Measurements from ENCODE around the gene USE1.

Gene USE1

DNA sequence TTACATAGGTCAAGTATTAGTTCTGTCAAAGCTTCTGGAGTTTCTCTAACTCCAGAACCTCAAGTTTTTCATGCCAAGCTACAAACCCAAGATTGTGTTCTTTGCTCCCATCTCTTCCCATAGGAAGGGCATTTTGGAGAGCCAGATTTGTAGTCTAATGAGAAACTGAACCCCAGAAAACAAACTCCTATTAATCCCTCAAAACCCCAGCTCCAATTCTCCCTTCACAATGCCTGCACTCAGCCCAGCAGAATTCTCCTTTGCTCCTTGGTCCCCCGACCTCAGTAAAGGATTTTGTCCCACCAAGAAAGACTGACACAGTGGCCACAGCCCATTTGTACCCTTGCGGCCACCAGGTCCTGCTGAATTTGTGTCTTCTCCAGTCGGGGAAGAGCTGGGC, 41.0 kb downstream of the USE1 start:
- H3K4me3 ChIP-seq (ENCODE audit: low read depth, low read length) = no peak overlapping the region

DNA sequence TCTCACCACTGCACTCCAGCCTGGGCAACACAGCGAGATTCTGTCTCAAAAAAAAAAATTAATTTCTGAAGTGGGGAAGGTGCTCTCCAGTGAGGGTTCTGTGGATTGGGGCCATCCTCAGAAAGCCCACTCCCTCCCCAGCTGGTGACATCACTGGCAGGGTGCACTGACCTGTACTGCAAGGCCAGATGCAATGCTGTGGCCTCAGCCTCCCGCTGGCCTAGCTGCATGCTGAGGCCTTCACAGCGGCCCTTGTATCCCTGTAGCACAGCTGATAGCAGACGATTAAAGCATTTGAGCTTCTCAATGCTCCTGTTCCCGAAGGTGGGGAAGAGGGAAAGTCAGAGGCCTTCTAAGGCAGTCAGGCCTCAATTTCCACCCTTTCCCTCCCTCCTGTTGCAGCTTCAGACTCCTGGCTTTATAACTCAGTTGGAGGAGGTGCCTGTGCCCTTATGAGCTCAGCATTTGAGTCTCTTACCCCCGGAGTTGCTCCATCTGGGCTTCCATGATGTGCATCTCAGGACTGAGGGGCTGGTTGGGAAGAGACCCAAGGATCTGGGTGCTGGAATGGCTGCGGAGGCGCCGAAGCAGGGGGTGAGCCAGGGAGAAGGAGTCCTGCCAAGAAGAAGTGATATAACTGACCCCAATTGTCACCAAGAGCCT, 44.1 kb downstream of the USE1 start:
- H3K4me3 ChIP-seq (ENCODE audit: low read depth, low read length) = no peak overlapping the region

DNA sequence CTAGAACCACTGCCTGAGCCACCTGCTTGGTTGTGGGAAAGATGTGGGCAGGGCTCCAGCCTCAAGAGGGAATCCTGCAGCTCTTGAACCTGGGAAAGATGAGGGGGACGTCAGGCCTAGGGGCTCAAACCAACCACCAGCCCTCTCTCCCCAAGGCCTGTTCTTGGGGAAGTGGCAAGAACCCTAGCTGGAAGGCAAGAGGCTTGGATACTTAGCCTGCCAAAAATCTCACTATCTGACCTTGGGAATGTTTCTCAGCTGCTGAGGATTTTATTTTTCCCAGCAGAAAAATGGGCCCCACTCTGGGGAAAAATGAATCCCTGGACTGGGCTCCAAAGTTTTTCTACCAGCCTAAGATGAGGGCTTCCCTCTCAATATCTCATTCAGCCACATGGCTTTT, 44.8 kb downstream of the USE1 start:
- H3K4me3 ChIP-seq (ENCODE audit: low read depth, low read length) = no peak overlapping the region

DNA sequence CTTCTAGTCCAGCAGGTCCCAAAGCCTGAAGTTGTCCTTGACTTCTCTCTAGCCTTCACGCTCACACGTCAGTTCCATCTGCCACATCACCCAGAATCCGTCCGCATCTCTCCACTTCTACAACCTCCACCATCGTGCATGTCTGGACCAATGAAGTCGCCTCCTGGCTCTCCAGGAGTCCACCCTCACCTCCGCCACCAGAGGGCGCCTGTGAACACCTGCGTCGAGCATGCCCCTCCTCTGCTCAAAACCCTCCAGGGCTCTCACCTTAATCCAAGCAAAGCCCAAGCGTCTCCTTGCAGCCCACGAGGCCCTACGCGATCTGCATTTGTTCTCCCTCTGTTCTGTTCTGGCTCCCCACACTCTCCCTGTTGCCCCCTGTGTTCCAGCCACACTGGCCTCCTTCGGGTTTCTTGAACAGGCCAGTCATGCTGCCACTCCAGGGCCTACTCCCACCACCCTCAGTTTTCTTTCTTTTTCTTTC, 45.7 kb downstream of the USE1 start:
- no peak overlapping the region for H3K4me3 ChIP-seq (ENCODE audit: low read depth, low read length)

DNA sequence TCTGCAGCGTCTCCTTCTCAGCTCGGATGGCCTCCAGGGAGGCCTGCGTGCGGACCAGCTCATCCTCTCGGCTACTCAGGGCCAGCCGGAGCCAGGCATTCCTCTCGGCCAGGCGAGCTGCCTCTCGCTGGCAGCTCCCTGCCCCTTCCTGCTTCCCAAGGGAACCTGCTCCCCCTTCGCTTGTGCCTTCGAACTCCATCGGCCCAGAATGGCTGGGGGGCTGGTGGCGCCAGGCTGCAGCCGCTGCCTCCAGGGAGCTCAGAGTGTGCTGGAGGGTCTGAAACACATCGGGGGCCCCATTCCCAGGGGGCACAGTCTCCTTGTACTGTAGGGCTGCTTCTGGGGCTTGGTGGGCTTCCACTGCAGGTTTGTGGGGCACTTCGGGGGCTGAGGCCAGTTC, 47.4 kb downstream of the USE1 start:
- H3K4me3 ChIP-seq (ENCODE audit: low read depth, low read length) = no peak overlapping the region

DNA sequence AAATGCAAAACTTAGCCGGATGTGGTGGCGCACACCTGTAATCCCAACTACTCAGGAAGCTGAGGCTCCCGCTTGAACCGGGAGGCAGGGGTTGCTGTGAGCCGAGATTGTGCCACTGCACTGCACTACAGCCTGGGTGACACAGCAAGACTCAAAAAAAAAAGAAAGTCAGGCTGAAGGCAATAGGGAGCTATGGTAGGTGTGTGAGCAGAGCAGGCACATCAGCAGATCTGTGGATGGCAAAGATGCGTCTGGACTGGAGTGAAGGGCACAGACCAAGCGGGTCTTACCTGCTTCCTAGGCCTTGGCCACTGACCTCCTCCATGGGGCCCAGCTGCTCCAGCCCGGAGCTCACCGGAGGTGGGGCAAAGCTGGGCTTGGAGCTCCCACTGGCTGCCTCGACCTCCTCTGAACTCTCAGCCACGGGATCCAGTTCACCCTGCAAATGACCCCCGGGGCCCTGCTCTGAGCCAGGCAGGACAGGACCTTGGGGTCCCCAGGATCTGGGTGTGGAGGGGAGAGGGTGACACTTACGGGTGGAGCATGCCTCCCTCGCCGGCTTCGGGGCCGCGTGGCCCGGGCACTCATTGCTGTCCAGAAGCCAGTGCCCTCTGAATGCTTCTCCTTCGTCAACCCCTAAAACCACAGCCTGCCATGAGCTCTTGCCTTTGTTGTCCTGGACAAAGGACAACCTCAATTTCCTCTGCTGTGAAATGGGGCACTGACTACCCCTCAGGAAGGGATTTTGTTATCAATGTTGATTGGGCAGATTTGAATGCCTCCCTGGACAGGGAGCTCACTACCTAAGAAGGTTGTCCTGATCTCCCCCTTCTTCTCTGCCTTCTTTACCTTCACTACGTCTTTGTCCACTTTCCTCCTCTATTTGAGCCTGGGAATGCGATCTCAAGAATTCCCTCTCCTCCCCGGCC, 48.8 kb downstream of the USE1 start:
- H3K4me3 ChIP-seq (ENCODE audit: low read depth, low read length) = no peak overlapping the region

DNA sequence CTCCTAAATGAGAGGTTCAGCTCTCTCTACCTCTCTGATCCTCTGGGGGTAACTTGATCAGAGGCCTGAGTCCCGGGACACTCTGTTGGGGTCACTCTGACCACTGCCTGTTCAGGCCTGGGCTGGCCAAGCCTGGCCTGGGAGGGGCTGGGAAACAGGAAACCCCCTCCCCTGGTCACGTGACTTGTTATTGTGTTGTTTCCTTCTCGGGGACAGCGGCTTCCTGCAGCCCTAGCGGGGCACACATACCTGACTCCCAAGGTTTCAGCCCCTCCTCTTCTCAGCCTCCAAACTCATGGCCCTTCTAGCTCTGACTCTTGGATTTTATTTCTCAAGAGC, 49.5 kb downstream of the USE1 start, which contains the start of gene USHBP1:
TSS of gene USHBP1 (minus strand) at position 105 of the 339 bp plus-strand sequence. CDS start 446 bp downstream, outside the sequence.
- H3K4me3 ChIP-seq (ENCODE audit: low read depth, low read length) = no peak within 1 kb of the TSS

DNA sequence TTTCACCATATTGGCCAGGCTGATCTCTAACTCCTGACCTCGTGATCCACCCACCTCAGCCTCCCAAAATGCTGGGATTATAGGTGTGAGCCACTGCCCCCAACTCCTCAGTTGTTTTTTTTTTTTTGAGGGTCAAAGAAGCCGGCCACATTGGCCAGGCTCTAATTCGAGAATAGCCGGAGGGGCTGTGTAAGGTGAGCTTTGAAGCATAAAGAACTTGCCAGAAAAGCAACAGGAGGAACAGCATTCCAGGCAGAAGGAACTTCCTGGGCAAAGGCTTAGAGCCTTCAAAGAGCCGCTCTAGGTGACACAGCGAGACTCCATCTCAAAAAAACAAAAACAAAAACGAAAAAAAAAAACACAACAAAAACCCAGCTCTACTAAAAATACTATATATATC, 50.9 kb downstream of the USE1 start:
- H3K4me3 ChIP-seq (ENCODE audit: low read depth, low read length) = no peak overlapping the region

DNA sequence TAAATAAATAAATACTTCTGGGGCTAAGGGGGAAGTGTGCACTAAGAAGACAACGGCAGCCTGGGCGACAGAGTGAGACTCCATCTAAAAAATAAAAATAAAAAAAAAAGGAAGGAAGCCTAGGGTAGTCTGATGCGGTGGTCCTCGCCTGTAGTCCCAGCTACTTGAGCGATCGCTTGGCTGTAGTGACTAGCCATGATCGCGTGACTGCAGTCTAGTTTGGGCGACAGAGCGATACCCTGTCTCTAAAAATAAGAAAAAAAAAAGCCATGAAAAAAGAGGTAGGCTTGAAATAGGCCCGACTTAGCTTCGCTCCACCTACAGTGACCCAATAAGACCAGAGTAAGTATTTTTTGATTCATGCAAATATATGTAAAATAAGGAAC, 51.4 kb downstream of the USE1 start:
- no peak overlapping the region for H3K4me3 ChIP-seq (ENCODE audit: low read depth, low read length)

DNA sequence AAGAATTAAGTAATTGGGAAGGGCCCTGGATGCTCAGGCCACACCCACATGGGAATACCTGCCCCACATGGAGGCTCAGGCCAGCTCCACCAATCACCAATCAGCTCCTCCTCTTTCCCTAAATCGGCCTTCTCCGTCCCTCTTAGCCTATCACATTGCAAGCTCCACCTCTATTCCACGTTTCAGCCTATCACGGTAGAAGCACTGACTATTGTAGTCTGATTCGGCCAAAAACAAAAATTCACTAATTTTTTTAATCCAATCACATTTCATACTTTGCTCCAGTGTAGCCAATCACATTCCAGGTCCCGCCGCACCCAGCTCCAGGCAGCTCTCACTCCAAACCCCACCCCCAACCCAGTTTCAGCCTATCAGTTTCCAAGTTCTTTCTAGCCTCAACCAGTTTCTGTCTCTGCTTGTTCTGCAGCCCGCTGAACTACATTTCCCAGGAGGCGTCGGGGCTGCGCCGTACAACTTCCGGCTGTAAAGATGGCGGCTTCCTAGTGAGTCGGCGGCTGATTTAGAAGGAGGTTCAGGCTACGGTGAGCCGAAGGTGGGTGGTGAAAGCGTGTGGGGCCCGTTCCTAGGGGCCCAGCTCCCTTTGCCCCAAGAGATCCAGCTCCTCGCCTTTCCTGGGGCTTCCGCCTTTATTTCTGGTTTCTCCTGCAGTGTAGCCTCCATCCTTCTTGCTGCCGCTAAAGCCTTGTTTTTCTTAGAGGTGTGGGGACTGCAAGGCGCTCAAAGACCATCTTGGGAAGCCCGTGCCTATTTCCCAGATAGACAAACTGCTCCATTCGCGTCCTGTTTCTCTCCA, 52.0 kb downstream of the USE1 start, which contains the start of gene BABAM1:
TSS of gene BABAM1 (plus strand) at position 469 of the 814 bp plus-strand sequence. CDS start 1,364 bp downstream, outside the sequence.
- H3K4me3 ChIP-seq (ENCODE audit: low read depth, low read length) = peak within 1 kb of the TSS; percentile 82

DNA sequence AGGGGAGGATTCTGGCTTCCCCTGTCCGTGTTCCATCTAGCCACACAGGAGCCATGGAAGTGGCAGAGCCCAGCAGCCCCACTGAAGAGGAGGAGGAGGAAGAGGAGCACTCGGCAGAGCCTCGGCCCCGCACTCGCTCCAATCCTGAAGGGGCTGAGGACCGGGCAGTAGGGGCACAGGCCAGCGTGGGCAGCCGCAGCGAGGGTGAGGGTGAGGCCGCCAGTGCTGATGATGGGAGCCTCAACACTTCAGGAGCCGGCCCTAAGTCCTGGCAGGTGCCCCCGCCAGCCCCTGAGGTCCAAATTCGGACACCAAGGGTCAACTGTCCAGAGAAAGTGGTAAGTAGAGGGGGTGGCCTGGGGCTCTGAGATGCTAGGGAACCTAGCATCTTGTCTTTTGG, 53.6 kb downstream of the USE1 start:
- H3K4me3 ChIP-seq (ENCODE audit: low read depth, low read length) = no peak overlapping the region

All from iPS-11a (cell line).